GM23248 (cell line): ENCODE results near the gene TRPV4.

Experiments
- EZH2 ChIP-seq: fragments of 200-600 bp; sonication (generic); IDR thresholded peaks from 2 replicates; pipeline ENCODE4 v1.6.1; 2018; ENCODE audit warnings: antibody characterized with exemption, mild to moderate bottlenecking; ENCODE audit not compliant: insufficient read depth, poor library complexity, severe bottlenecking
- EZH2phosphoT487 ChIP-seq: fragments of 200-600 bp; sonication (generic); IDR thresholded peaks from 2 replicates; pipeline ENCODE4 v1.6.1; 2018; ENCODE audit warnings: antibody characterized with exemption, moderate library complexity, mild to moderate bottlenecking, low read depth; ENCODE audit not compliant: insufficient read depth

DNA sequence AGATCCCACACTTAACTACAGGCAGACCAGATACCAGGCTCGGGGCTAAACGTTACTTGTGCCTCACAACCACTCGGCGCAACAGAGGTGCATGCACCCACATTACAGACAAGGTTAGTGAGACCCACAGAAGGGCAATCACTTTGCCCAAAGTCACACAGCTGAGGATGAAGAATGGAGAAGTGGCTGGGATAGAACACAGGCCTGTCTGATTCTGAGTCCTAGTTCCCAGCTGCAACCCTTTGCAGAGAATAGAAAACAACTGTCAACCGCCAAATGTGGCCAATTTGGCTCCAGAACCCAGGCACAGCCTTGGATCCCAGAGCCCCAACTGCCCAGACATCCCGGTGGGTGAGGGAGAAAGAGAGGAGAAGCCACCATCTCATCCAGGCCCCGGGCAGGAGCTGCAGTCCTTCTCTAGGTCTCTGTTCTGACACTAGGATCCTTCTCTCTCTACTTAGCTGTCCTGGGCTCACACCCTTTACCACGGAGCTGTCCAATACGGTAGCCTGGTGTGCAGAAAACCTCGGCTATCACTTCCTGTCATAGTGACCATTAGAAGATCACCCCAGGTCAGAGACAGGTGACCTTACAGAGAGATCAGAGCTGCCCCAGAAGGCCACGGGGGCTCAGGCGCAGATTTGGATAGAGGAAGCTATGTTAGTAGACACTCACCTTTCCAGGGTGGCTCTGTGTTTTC lies 60.4 kb downstream of the TRPV4 start:
- no peak for TF ChIP-seq EZH2
- no peak for TF ChIP-seq EZH2phosphoT487
